Panc1 (cell line): Measurements from ENCODE around the gene HCN2.

ENCODE experiments used
- POLR2AphosphoS5 ChIP-seq: IDR thresholded peaks from 2 replicates; pipeline ENCODE4 v1.6.1; 2012; ENCODE audit warnings: mild to moderate bottlenecking, low read depth, low read length, moderate library complexity
- TF ChIP-seq, protein P1 (sequence below): fragments of 450-650 bp; IDR thresholded peaks from 2 replicates; pipeline ENCODE4 v1.5.1; 2017; ENCODE audit warnings: mild to moderate bottlenecking
- TF ChIP-seq, protein P2 (sequence below), 2 experiments: IDR thresholded peaks; 2 replicates each; pipeline ENCODE4 v1.6.1; 2011 to 2012; ENCODE audit warnings: low read depth in 2 of 2, control low read depth in 1 of 2, low read length in 1 of 2, mild to moderate bottlenecking in 1 of 2, moderate library complexity in 1 of 2; ENCODE audit not compliant: insufficient read depth in 1 of 2

DNA sequence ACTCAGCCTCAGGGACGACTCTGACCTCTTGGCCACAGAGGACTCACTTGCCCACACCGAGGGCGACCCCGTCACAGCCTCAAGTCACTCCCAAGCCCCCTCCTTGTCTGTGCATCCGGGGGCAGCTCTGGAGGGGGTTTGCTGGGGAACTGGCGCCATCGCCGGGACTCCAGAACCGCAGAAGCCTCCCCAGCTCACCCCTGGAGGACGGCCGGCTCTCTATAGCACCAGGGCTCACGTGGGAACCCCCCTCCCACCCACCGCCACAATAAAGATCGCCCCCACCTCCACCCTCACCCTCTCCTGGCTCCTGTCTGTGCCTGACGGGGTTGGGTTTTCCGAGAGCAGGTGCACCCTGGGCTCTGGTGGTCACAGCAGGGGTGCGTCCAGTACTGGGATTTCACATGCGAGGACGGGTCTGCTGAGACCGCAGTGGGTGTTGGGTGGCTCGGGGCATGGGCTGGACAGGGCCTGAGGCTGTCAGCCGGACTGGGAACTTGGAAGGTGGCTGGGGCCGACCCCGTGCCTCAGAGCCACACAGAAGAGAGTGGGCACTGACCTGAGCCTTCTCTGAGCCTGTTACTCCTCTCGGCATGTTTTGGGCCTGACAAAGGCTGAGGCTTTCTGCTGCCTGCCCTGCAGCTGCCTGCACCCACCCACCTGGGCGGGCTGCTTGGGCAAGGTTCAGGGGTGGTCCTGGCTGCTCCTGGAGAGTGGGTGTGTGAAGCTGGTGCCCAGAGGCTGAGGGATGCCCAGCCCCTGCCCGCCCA lies 6.3 kb upstream of the HCN2 start:
- TF ChIP-seq, protein P1, sequence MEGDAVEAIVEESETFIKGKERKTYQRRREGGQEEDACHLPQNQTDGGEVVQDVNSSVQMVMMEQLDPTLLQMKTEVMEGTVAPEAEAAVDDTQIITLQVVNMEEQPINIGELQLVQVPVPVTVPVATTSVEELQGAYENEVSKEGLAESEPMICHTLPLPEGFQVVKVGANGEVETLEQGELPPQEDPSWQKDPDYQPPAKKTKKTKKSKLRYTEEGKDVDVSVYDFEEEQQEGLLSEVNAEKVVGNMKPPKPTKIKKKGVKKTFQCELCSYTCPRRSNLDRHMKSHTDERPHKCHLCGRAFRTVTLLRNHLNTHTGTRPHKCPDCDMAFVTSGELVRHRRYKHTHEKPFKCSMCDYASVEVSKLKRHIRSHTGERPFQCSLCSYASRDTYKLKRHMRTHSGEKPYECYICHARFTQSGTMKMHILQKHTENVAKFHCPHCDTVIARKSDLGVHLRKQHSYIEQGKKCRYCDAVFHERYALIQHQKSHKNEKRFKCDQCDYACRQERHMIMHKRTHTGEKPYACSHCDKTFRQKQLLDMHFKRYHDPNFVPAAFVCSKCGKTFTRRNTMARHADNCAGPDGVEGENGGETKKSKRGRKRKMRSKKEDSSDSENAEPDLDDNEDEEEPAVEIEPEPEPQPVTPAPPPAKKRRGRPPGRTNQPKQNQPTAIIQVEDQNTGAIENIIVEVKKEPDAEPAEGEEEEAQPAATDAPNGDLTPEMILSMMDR: no peak
- TF ChIP-seq, protein P2, sequence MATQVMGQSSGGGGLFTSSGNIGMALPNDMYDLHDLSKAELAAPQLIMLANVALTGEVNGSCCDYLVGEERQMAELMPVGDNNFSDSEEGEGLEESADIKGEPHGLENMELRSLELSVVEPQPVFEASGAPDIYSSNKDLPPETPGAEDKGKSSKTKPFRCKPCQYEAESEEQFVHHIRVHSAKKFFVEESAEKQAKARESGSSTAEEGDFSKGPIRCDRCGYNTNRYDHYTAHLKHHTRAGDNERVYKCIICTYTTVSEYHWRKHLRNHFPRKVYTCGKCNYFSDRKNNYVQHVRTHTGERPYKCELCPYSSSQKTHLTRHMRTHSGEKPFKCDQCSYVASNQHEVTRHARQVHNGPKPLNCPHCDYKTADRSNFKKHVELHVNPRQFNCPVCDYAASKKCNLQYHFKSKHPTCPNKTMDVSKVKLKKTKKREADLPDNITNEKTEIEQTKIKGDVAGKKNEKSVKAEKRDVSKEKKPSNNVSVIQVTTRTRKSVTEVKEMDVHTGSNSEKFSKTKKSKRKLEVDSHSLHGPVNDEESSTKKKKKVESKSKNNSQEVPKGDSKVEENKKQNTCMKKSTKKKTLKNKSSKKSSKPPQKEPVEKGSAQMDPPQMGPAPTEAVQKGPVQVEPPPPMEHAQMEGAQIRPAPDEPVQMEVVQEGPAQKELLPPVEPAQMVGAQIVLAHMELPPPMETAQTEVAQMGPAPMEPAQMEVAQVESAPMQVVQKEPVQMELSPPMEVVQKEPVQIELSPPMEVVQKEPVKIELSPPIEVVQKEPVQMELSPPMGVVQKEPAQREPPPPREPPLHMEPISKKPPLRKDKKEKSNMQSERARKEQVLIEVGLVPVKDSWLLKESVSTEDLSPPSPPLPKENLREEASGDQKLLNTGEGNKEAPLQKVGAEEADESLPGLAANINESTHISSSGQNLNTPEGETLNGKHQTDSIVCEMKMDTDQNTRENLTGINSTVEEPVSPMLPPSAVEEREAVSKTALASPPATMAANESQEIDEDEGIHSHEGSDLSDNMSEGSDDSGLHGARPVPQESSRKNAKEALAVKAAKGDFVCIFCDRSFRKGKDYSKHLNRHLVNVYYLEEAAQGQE (IDR thresholded peaks at IDR 0.05; ENCODE audit: insufficient read depth in 1 of 2, low read depth in 2 of 2, low read length in 1 of 2): no peak
- no peak for TF ChIP-seq POLR2AphosphoS5
